Smooth muscle cell (in vitro differentiated cells): ENCODE measurements around the gene ZNF236. TPM values are rescaled to one million over a fixed set of nuclear protein-coding genes. Genes with fewer than 3 reads are reported as not detected.

Source experiments
- DNase-seq: peaks from one replicate; lab custom pipeline; 2025; ENCODE audit not compliant: unreplicated experiment; lab: John Stamatoyannopoulos, UW
- H2AFZ ChIP-seq: fragments of 200-600 bp; sonication (generic); 2 replicates; pipeline ENCODE4 v1.6.0; 2016; ENCODE audit warnings: antibody characterized with exemption, low read depth, mild to moderate bottlenecking
- H3F3A ChIP-seq: fragments of 200-600 bp; sonication (generic); 2 replicates; pipeline ENCODE4 v1.6.0; 2017; ENCODE audit warnings: antibody characterized with exemption, low read depth
- H3K27ac ChIP-seq: fragments of 200-600 bp; sonication (generic); 2 replicates; pipeline ENCODE4 v1.5.1; 2016; ENCODE audit warnings: low read depth, mild to moderate bottlenecking
- H3K27me3 ChIP-seq: fragments of 200-600 bp; sonication (generic); 2 replicates; pipeline ENCODE4 v1.6.1; 2016; ENCODE audit warnings: low read depth, mild to moderate bottlenecking
- H3K36me3 ChIP-seq: fragments of 200-600 bp; sonication (generic); 2 replicates; pipeline ENCODE4 v1.5.1; 2016; ENCODE audit warnings: low read depth
- H3K4me1 ChIP-seq: fragments of 200-600 bp; sonication (generic); 2 replicates; pipeline ENCODE4 v1.5.1; 2016; ENCODE audit warnings: low read depth
- H3K4me2 ChIP-seq: fragments of 200-600 bp; sonication (generic); 2 replicates; pipeline ENCODE4 v1.6.0; 2016; ENCODE audit warnings: mild to moderate bottlenecking
- H3K4me3 ChIP-seq: fragments of 200-600 bp; sonication (generic); 2 replicates; pipeline ENCODE4 v1.5.1; 2016; ENCODE audit warnings: mild to moderate bottlenecking
- H3K79me2 ChIP-seq: fragments of 200-600 bp; sonication (generic); 2 replicates; pipeline ENCODE4 v1.6.0; 2016; ENCODE audit warnings: low read depth, mild to moderate bottlenecking
- H3K9ac ChIP-seq: fragments of 200-600 bp; sonication (generic); 2 replicates; pipeline ENCODE4 v1.6.0; 2016; ENCODE audit warnings: low read depth
- H3K9me3 ChIP-seq: fragments of 200-600 bp; sonication (generic); replicated peaks from 2 replicates; pipeline ENCODE4 v1.5.1; 2016; ENCODE audit warnings: low read depth
- H4K20me1 ChIP-seq: fragments of 200-600 bp; sonication (generic); 2 replicates; pipeline ENCODE4 v1.6.0; 2016; ENCODE audit warnings: low read depth
- WGBS: methylation state at CpG from one replicate; pipeline ENCODE4 v1.1.7; 2016; ENCODE audit warnings: low lambda C conversion rate; 5-methylcytosine and 5-hydroxymethylcytosine counted together
- polyA plus RNA-seq: library from polyadenylated mRNA; unstranded; fragments of >200 nt; fragmentation: Nextera tagmentation; extraction: Ambion mirVana; gene quantifications from 2 replicates; pipeline ENCODE4 v1.2.1, GENCODE V29; 2016
- total RNA-seq: library from RNA; depleted of rRNA; stranded (reverse); fragments of >200 nt; gene quantifications from 2 replicates; pipeline ENCODE4 v1.2.3, GENCODE V29; 2014
- TF ChIP-seq, protein P1 (sequence below): fragments of 200-600 bp; sonication (generic); IDR thresholded peaks from 2 replicates; pipeline ENCODE4 v1.5.1; 2017; ENCODE audit warnings: borderline replicate concordance, mild to moderate bottlenecking, antibody characterized with exemption; ENCODE audit not compliant: insufficient read depth, poor library complexity, severe bottlenecking

The ZNF236 gene
- total and polyA plus RNA-seq, 2 experiments from 2014 or later: 4.1 to 6.2 TPM

- Histone ChIP-seq H3K36me3 (peaks cover 17% of the 10 kb centered on the region), H3K4me1 (peaks cover 7% of the 10 kb centered on the region), H2AFZ (no peak overlapping the region), H3K27me3 (no peaks in the 10 kb centered on the region), H3K79me2 (no peaks in the 10 kb centered on the region), H4K20me1 (no peaks in the 10 kb centered on the region), H3K27ac (no peak overlapping the region), H3K4me3 (no peak overlapping the region), H3K9me3 (no peaks in the 10 kb centered on the region), H3K9ac (no peak overlapping the region), H3K4me2 (no peak overlapping the region), H3F3A (no peaks in the 10 kb centered on the region)
- TF ChIP-seq, protein P1, sequence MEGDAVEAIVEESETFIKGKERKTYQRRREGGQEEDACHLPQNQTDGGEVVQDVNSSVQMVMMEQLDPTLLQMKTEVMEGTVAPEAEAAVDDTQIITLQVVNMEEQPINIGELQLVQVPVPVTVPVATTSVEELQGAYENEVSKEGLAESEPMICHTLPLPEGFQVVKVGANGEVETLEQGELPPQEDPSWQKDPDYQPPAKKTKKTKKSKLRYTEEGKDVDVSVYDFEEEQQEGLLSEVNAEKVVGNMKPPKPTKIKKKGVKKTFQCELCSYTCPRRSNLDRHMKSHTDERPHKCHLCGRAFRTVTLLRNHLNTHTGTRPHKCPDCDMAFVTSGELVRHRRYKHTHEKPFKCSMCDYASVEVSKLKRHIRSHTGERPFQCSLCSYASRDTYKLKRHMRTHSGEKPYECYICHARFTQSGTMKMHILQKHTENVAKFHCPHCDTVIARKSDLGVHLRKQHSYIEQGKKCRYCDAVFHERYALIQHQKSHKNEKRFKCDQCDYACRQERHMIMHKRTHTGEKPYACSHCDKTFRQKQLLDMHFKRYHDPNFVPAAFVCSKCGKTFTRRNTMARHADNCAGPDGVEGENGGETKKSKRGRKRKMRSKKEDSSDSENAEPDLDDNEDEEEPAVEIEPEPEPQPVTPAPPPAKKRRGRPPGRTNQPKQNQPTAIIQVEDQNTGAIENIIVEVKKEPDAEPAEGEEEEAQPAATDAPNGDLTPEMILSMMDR: no peak
- 78% methylated on average over 5 of the region's 5 CpGs for WGBS
- DNase-seq: no peak
Observed at GRCh38 chr18:76882146-76882545, 59.8 kb downstream of the ZNF236 start.

- Histone ChIP-seq H3K9ac (no peak overlapping the region), H3F3A (no peaks in the 10 kb centered on the region), H3K27ac (no peak overlapping the region), H3K27me3 (no peaks in the 10 kb centered on the region), H3K4me2 (no peak overlapping the region), H3K4me3 (no peak overlapping the region), H4K20me1 (no peaks in the 10 kb centered on the region), H3K4me1 (peaks cover 7% of the 10 kb centered on the region), H2AFZ (no peak overlapping the region), H3K9me3 (no peaks in the 10 kb centered on the region), H3K79me2 (no peaks in the 10 kb centered on the region), H3K36me3 (peaks cover 17% of the 10 kb centered on the region)
- 88% methylated on average over 5 of the region's 5 CpGs for WGBS
- DNase-seq: no peak
- TF ChIP-seq, protein P1: no peak
Observed at GRCh38 chr18:76885001-76885400, 62.6 kb downstream of the ZNF236 start.

DNA sequence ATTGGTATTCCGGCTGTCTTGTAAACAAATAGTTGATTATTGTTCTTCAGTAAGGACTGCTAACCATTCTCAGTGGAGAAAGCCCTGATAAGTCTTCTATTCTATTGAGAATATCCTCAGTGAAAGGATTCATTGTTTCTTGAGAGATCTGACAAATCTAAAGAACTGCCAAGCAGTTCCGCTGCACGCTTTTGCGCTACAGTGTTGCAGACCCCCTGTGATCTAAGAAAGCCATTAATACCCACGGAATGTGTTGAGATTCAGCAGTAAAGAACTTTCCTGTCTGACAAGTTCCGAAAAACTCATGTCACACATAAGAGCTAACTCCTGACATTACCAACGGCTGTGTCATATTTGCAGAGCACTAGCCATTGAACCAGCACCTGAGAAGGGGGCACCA, 63.8 kb downstream of the ZNF236 start:
- Histone ChIP-seq H3K9ac (no peak overlapping the region), H2AFZ (no peak overlapping the region), H3K4me3 (no peak overlapping the region), H3K27ac (no peak overlapping the region), H4K20me1 (no peaks in the 10 kb centered on the region), H3F3A (no peaks in the 10 kb centered on the region), H3K79me2 (no peaks in the 10 kb centered on the region), H3K36me3 (peaks cover 14% of the 10 kb centered on the region), H3K4me2 (no peak overlapping the region), H3K4me1 (peaks cover 7% of the 10 kb centered on the region), H3K9me3 (no peaks in the 10 kb centered on the region), H3K27me3 (no peaks in the 10 kb centered on the region)
- no peak for DNase-seq
- TF ChIP-seq, protein P1: no peak
- WGBS: 68% methylated on average over 7 of the region's 7 CpGs

DNA sequence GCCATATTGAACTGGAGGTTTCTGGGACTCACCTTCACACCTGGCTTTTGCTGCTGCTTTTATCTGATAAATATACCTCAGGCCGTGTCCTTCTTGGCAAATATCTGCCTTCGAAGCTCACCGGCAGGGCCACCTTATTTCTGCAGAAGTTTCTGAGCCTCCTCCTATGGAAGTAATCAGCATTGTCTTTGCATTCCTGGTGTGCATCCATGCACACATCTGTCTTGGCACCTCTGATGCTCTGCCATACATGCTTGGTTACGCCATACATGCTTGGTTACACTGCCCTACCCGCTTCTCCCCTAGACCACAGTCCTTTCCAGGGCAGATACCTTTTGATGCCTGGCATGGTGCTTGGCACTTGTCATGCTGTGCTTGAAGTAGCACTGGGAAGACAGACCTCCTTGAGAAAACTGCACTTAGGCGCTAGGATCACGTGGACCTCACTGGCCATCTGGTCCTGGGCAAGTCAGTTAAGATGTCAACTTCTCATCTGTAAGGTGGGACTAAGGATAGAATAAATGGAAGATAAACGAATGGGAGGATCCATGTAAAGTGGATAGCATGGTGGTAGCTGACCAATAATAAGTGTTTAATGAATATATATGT, 66.8 kb downstream of the ZNF236 start:
- H2AFZ ChIP-seq: no peak overlapping the region
- no peaks in the 10 kb centered on the region for H3K79me2 ChIP-seq
- no peaks in the 10 kb centered on the region for H3F3A ChIP-seq
- 95% methylated on average over 8 of the region's 8 CpGs for WGBS
- peaks cover 3% of the 10 kb centered on the region for H3K36me3 ChIP-seq
- H3K9me3 ChIP-seq: no peaks in the 10 kb centered on the region
- H3K4me1 ChIP-seq: peaks cover 7% of the 10 kb centered on the region
- no peaks in the 10 kb centered on the region for H4K20me1 ChIP-seq
- no peak overlapping the region for H3K27ac ChIP-seq
- DNase-seq: no peak
- H3K4me3 ChIP-seq: no peak overlapping the region
- H3K27me3 ChIP-seq: no peaks in the 10 kb centered on the region
- no peak overlapping the region for H3K4me2 ChIP-seq
- TF ChIP-seq, protein P1: no peak
- H3K9ac ChIP-seq: no peak overlapping the region
